GM19193 (cell line): ENCODE measurements around the gene CDYL2.

Experiments used
- POLR2A ChIP-seq: IDR thresholded peaks from 4 replicates; pipeline ENCODE4 v1.6.1; 2011; ENCODE audit not compliant: insufficient read depth, insufficient read length; ENCODE audit errors: extremely low read depth

The CDYL2 gene

GRCh38 chr16:80824623-80825364, 20.4 kb upstream of the CDYL2 start:
- TF ChIP-seq POLR2A = no peak

DNA sequence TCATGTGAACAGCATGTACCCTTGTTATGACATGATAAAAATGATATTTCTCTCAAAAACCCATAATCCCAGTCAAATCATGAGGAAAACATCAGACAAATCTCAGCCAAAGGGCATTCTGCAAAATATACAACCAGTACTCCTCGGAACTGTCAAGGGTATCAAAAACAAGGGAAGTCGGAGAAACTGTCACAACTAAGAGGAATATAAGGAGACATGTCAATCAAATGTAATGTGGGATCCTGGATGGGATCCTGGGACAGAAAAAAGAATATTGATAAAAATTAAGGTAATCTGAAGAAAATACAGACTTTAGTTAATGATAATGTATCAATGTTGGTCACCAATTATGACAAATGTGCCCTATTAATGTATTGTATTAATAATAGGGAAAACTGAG, 15.6 kb upstream of the CDYL2 start:
- TF ChIP-seq POLR2A = no peak

DNA sequence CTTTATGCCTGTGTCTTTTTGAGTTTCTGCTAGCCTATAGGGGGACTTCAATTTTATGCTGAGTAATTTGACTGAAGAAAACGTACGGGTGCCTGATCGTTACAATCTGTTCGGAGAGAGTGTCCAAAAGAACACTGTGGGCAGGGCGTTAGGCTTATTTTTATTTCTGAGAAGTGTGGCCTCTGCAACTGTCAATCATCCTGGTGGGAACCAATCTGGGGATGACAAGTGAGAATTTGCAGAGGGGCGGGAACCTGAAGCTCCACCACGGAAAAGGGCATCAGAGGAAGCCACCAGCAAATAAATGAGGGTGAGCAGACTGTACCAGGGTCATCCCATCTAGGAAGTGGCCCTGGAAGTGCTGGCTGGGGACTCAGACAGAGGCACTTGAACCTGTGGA, 12.0 kb upstream of the CDYL2 start:
- TF ChIP-seq POLR2A = no peak

- TF ChIP-seq POLR2A = no peak
Measured at GRCh38 chr16:80812593-80812992, 8.2 kb upstream of the CDYL2 start.

DNA sequence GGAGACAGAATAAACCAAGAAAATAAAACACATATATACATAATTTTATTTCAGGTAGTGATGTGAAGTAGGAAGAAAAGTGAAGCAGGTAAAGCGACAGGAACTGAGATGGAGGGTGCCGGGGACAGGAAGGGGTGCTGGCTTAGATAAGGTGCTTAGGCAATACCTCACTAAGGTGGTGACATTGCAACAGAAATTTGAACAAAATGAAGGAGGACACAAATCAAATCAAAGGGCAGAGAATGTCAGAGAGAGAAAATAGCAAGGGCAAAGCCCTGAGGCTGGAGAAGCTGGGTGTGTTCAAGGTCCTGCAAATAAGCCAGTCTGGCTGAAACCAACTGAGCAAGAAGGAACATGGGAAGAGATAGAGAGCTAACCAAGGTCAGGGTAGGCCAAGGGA, 5.0 kb upstream of the CDYL2 start:
- no peak for TF ChIP-seq POLR2A

- TF ChIP-seq POLR2A = no peak
Measured at GRCh38 chr16:80807906-80808305, 3.5 kb upstream of the CDYL2 start.

GRCh38 chr16:80806927-80807340, 2.5 kb upstream of the CDYL2 start:
- no peak for TF ChIP-seq POLR2A

GRCh38 chr16:80806289-80806688, 1.9 kb upstream of the CDYL2 start:
- no peak for TF ChIP-seq POLR2A

DNA sequence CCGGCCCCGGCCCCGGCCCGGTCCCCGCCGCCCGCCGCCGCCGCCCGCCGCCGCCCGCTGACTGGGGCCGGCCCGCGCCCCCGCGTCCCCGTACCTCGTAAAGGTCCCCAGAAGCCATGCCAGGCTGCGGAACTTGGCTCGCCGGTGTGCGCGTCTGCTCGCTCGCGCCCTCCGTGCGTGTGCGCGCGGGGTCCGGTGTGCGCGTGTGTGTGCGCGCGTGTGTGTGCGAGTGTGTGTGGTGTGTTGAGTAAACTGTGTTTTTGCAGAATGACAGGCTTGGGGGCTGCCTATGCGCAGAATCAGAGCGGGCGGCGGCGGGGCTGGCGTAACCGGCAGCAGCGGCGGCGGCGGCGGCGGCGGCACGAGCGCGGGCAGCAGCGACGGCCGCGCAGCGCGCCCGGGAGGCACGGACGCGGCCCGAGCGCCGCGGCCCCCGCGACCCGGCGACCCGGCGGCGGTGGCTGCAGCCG, 307 bp downstream of the CDYL2 start:
- TF ChIP-seq POLR2A = no peak

GRCh38 chr16:80803339-80804055, 901 bp downstream of the CDYL2 start:
- TF ChIP-seq POLR2A = no peak

- no peak for TF ChIP-seq POLR2A
Measured at GRCh38 chr16:80802902-80803301, 1.5 kb downstream of the CDYL2 start.

DNA sequence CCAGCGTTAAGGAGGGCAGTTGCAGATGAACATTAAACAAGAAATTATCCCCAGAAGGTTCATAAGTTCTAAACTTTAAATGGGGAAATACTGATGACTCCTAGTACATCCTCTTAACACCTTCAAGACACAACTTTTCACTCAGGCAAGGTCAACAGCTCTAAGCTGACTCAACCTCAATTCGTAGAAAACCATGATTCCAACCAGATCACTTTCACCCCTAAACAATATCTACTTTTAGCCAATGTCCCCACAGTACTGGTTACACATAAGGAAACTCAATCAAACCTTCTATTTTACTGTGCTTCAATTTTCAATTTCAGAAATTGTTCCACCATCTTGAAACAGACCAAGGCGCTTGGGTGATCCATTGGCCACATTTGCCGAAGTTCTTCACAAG, 2.3 kb downstream of the CDYL2 start:
- TF ChIP-seq POLR2A = no peak

GRCh38 chr16:80794071-80794470, 10.3 kb downstream of the CDYL2 start:
- TF ChIP-seq POLR2A = no peak

DNA sequence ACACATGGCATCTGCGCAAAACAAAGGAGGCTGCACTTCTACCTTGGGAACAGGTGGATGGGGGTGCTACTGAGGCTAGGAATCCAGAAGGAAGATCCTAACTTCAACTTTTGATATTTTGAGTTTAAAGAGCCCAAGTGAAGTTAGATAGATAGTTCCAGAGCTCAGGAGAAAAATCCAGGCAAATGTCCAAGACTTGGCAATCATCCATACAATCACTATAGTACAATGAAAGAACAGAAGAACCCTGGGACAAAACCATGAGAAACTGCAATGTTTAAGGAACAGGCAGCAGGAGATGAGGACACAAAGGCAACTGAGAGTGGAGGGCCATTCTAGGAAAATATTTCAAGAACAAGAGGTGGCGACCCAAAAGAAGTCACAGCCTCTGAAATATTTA, 12.4 kb downstream of the CDYL2 start:
- TF ChIP-seq POLR2A = no peak

DNA sequence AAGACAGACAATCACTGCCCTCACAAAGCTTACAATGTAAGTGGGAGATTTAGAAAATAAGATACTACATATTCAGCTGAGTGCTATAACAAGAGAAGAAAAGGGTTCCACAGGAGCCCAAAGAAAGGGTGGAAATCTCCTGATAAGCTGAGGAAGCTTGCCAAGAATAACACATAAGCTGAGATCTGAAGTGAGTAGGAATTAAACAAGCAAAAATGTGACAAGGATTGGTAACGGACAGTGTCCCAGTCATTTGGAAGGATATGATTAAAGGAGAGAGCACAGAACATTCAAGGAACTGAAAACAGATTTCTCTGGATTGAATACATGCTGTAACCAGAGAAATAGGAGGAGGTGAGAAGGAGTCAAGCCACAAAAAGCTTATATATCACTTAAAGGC, 13.0 kb downstream of the CDYL2 start:
- TF ChIP-seq POLR2A = no peak

DNA sequence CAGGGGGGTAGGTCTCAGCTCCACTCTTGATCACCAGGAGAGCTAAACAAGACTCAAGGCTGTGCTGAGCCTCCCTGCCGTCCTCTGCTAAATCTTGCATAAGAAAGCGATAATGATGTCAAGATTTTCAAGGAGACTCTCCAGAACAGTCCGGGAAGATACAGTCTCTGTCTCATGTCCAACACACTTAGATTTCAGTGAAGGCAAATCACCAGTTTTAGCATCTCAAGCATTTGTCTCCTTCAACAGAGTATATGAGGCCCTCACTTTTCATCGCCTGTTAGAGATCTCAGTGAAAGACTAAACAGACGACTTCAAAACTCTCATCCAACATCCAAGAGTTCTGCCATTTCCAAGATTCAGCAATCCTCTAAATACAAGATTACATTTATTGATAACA, 13.6 kb downstream of the CDYL2 start:
- TF ChIP-seq POLR2A = no peak
